H1 (cell line): Measurements from ENCODE around the gene SSNA1. TPM values are rescaled to one million over a fixed set of nuclear protein-coding genes. Genes with fewer than 3 reads are reported as not detected.
A peak's percentile ranks its signal among the peaks of the same experiment; 100 is the strongest.

Experiments
- CTCF ChIA-PET: fragments of 300-600 bp; sonication (Branson Sonifier 250); formaldehyde crosslinking; loops from one replicate; lab custom pipeline; 2021; ENCODE audit not compliant: partially characterized antibody; lab: Charles Lee
- POLR2A ChIA-PET: fragments of 300-600 bp; sonication (Branson Sonifier 250); formaldehyde crosslinking; loops from one replicate; lab custom pipeline; 2021; ENCODE audit warnings: inconsistent platforms; ENCODE audit not compliant: partially characterized antibody; lab: Charles Lee
- DNase-seq, 2 experiments: peaks; one replicate each; pipeline versions ENCODE4 v3.0.0 to v3.0.0-alpha.2; 2010 to 2022; ENCODE audit warnings: low spot score in 2 of 2, low read depth in 1 of 2, mixed read lengths in 1 of 2
- FAIRE-seq: peaks from 2 replicates; lab custom pipeline; 2011; peaks lifted over from hg19 to GRCh38; lab: Jason Lieb, UNC
- H2AFZ ChIP-seq: 2 replicates; pipeline ENCODE4 v1.8.1; 2012; ENCODE audit warnings: low read length, inconsistent platforms
- H2AK5ac ChIP-seq: 2 replicates; pipeline ENCODE4 v1.6.1; 2013; ENCODE audit warnings: low read depth, low read length
- H2BK120ac ChIP-seq: replicated peaks from 2 replicates; pipeline ENCODE3; 2013; ENCODE audit warnings: low read depth, low read length, inconsistent platforms
- H2BK12ac ChIP-seq: 2 replicates; pipeline ENCODE4 v1.6.1; 2013; ENCODE audit warnings: low read depth, low read length
- H2BK15ac ChIP-seq: 2 replicates; pipeline ENCODE4 v1.6.1; 2013; ENCODE audit warnings: low read length
- H2BK20ac ChIP-seq: 2 replicates; pipeline ENCODE4 v1.6.1; 2013; ENCODE audit warnings: low read length
- H2BK5ac ChIP-seq: 2 replicates; pipeline ENCODE4 v1.6.1; 2013; ENCODE audit warnings: low read depth, low read length
- H3K14ac ChIP-seq: 2 replicates; pipeline ENCODE4 v1.6.1; 2013; ENCODE audit warnings: inconsistent platforms; ENCODE audit not compliant: insufficient read length
- H3K18ac ChIP-seq: 2 replicates; pipeline ENCODE4 v1.6.1; 2013; ENCODE audit warnings: low read length; ENCODE audit errors: extremely low read depth
- H3K23ac ChIP-seq: 2 replicates; pipeline ENCODE4 v1.6.1; 2013; ENCODE audit warnings: inconsistent platforms; ENCODE audit not compliant: insufficient read length
- H3K23me2 ChIP-seq: 2 replicates; pipeline ENCODE4 v1.6.1; 2013; ENCODE audit warnings: low read depth, low read length
- H3K27ac ChIP-seq: 2 replicates; pipeline ENCODE4 v1.6.1; 2011; ENCODE audit warnings: low read depth, low read length, inconsistent platforms
- H3K27me3 ChIP-seq, 4 experiments: replicated peaks in 1 of 4; 1 replicate in 1 of 4; 2 replicates in 3 of 4; pipeline versions ENCODE4 v1.6.1 to v1.8.1; 2011 to 2013; ENCODE audit warnings: low read length in 3 of 4, mild to moderate bottlenecking in 3 of 4, inconsistent platforms in 2 of 4, mixed read lengths in 2 of 4, moderate library complexity in 1 of 4; ENCODE audit not compliant: control insufficient read depth in 3 of 4, insufficient read depth in 3 of 4; ENCODE audit errors: extremely low read depth in 1 of 4
- H3K36me3 ChIP-seq, 4 experiments: 2 replicates each; pipeline versions ENCODE4 v1.6.1 to v1.8.1; 2011 to 2013; ENCODE audit warnings: mild to moderate bottlenecking in 4 of 4, low read length in 3 of 4, moderate library complexity in 2 of 4, control low read depth in 1 of 4, inconsistent platforms in 1 of 4; ENCODE audit not compliant: insufficient read depth in 4 of 4, control insufficient read depth in 2 of 4
- H3K4ac ChIP-seq: replicated peaks from 2 replicates; pipeline ENCODE3; 2013; ENCODE audit warnings: low read length, low read depth, mixed read lengths, inconsistent platforms; ENCODE audit not compliant: insufficient read length
- H3K4me1 ChIP-seq, 4 experiments: replicated peaks in 1 of 4; 1 replicate in 1 of 4; 2 replicates in 3 of 4; pipeline versions ENCODE4 v1.6.1 to v1.8.1; 2011 to 2013; ENCODE audit warnings: low read length in 3 of 4, inconsistent platforms in 2 of 4, mixed read lengths in 1 of 4; ENCODE audit not compliant: insufficient read depth in 4 of 4, control insufficient read depth in 3 of 4
- H3K4me2 ChIP-seq, 2 experiments: 2 replicates each; pipeline versions ENCODE4 v1.6.1 to v1.8.1; 2011 to 2013; ENCODE audit warnings: low read depth in 2 of 2, low read length in 2 of 2, control low read depth in 1 of 2, inconsistent platforms in 1 of 2, mild to moderate bottlenecking in 1 of 2; ENCODE audit not compliant: insufficient read depth in 1 of 2
- H3K4me3 ChIP-seq, 4 experiments: fragments of 200-600, 300-600 bp in 1 of 4; sonication (generic), shearing (Covaris generic), sonication (Bioruptor Twin) in 1 of 4; 2 replicates each; pipeline versions ENCODE4 v1.5.1 to v1.8.1; 2011 to 2016; ENCODE audit warnings: low read length in 4 of 4, low read depth in 3 of 4, control low read depth in 2 of 4, inconsistent platforms in 2 of 4, mild to moderate bottlenecking in 2 of 4, mixed read lengths in 1 of 4, moderate library complexity in 1 of 4; ENCODE audit not compliant: insufficient read depth in 2 of 4; ENCODE audit errors: extremely low read depth in 1 of 4
- H3K56ac ChIP-seq: replicated peaks from 2 replicates; pipeline ENCODE3; 2013; ENCODE audit warnings: low read depth, mild to moderate bottlenecking, mixed read lengths, low read length, inconsistent platforms; ENCODE audit not compliant: insufficient read length
- H3K79me1 ChIP-seq: 2 replicates; pipeline ENCODE4 v1.6.1; 2013; ENCODE audit warnings: low read depth, low read length, control low read depth
- H3K79me2 ChIP-seq, 2 experiments: 2 replicates each; pipeline versions ENCODE4 v1.6.1 to v1.8.1; 2012 to 2013; ENCODE audit warnings: low read length in 2 of 2, mild to moderate bottlenecking in 2 of 2, inconsistent platforms in 1 of 2; ENCODE audit not compliant: insufficient read depth in 2 of 2, control insufficient read depth in 1 of 2
- H3K9ac ChIP-seq, 4 experiments: replicated peaks in 1 of 4; 1 replicate in 1 of 4; 2 replicates in 3 of 4; pipeline versions ENCODE4 v1.6.1 to v1.8.1; 2011 to 2013; ENCODE audit warnings: low read depth in 3 of 4, low read length in 3 of 4, control low read depth in 2 of 4, mild to moderate bottlenecking in 2 of 4, moderate library complexity in 2 of 4, inconsistent platforms in 1 of 4; ENCODE audit errors: extremely low read depth in 1 of 4
- H3K9me3 ChIP-seq, 2 experiments: 2 replicates each; pipeline versions ENCODE4 v1.6.1 to v1.8.1; 2012 to 2013; ENCODE audit warnings: mild to moderate bottlenecking in 2 of 2, moderate library complexity in 2 of 2, control low read depth in 1 of 2, inconsistent platforms in 1 of 2, low read depth in 1 of 2, low read length in 1 of 2, mixed read lengths in 1 of 2; ENCODE audit not compliant: insufficient read depth in 2 of 2
- H4K20me1 ChIP-seq, 2 experiments: replicated peaks in 1 of 2; 2 replicates each; pipeline versions ENCODE3 to v1.8.1; 2011 to 2013; ENCODE audit warnings: inconsistent platforms in 2 of 2, low read length in 2 of 2, mild to moderate bottlenecking in 1 of 2; ENCODE audit not compliant: insufficient read depth in 2 of 2, control insufficient read depth in 1 of 2
- H4K5ac ChIP-seq: 2 replicates; pipeline ENCODE4 v1.6.1; 2013; ENCODE audit warnings: low read length, low read depth, mixed read lengths, inconsistent platforms; ENCODE audit not compliant: insufficient read length
- H4K8ac ChIP-seq: 2 replicates; pipeline ENCODE4 v1.8.0; 2013; ENCODE audit warnings: mild to moderate bottlenecking, moderate library complexity, low read length, inconsistent platforms; ENCODE audit not compliant: insufficient read depth; ENCODE audit errors: extremely low read depth
- H4K91ac ChIP-seq: replicated peaks from 2 replicates; pipeline ENCODE3; 2013; ENCODE audit warnings: low read length, mixed read lengths, inconsistent platforms; ENCODE audit not compliant: insufficient read length
- CHD2 ChIP-seq: IDR thresholded peaks from 2 replicates; pipeline ENCODE4 v1.6.1; 2012; ENCODE audit warnings: low read length, improper control_type of control experiment
- GABPA ChIP-seq: IDR thresholded peaks from 2 replicates; pipeline ENCODE4 v1.6.1; 2011; ENCODE audit warnings: mild to moderate bottlenecking, low read length, moderate library complexity, borderline replicate concordance; ENCODE audit not compliant: insufficient read depth
- MAFK ChIP-seq: IDR thresholded peaks from 2 replicates; pipeline ENCODE4 v1.6.1; 2012; ENCODE audit warnings: low read depth, mild to moderate bottlenecking, improper control_type of control experiment, low read length
- PHF8 ChIP-seq: fragments of 200-600 bp; sonication (generic); conservative IDR thresholded peaks from 2 replicates; pipeline ENCODE4 v1.7.1; 2012; ENCODE audit warnings: low read depth, mild to moderate bottlenecking, inconsistent platforms, low read length, moderate library complexity
- RAD21 ChIP-seq, 2 experiments: IDR thresholded peaks in 1 of 2; conservative IDR thresholded peaks in 1 of 2; 2 replicates each; pipeline ENCODE4 v1.6.1; 2011; ENCODE audit warnings: low read depth in 2 of 2, low read length in 2 of 2, improper control_type of control experiment in 1 of 2, inconsistent platforms in 1 of 2, mild to moderate bottlenecking in 1 of 2, moderate library complexity in 1 of 2
- WGBS, 2 experiments: shearing (Covaris generic) in 1 of 2; methylation state at CpG; one replicate each; pipeline versions ENCODE4 v1.1.6 to v1.1.7; 2013 to 2015; ENCODE audit warnings: low lambda C conversion rate in 2 of 2, mixed read lengths in 2 of 2, inconsistent platforms in 1 of 2, low coverage in 1 of 2, missing lambda C conversion rate in 1 of 2; ENCODE audit not compliant: insufficient replicate concordance in 2 of 2, insufficient coverage in 1 of 2, insufficient read length in 1 of 2; ENCODE audit errors: extremely low coverage in 1 of 2, missing lambda C conversion rate in 1 of 2; 5-methylcytosine and 5-hydroxymethylcytosine counted together
- polyA plus RNA-seq, 7 experiments: library from polyadenylated mRNA; depleted of rRNA in 3 of 7; stranded (reverse) in 5 of 7; unstranded in 2 of 7; fragments of >200 nt in 5 of 7; fragments of 200-250 nt in 2 of 7; gene quantifications; 1 replicate in 5 of 7; 2 replicates in 1 of 7; 4 replicates in 1 of 7; pipeline versions ENCODE4 v1.2.1 to v1.2.3, GENCODE V29; 2011 to 2013; ENCODE audit warnings: missing spikeins in 2 of 7, mixed read lengths in 2 of 7
- total RNA-seq: library from RNA; stranded (reverse); fragmentation: NEBNext Ultra II Directional; extraction: Animal tissue kit (Norgen Biotek cat#: 25700); gene quantifications from 2 replicates; pipeline ENCODE4 v1.2.1, GENCODE V29; 2021
- TF ChIP-seq, protein P1 (sequence below), 3 experiments: IDR thresholded peaks; 1 replicate in 2 of 3; 2 replicates in 1 of 3; pipeline versions ENCODE4 v1.5.1 to v1.6.1; 2011; ENCODE audit warnings: low read length in 3 of 3, mild to moderate bottlenecking in 3 of 3, inconsistent platforms in 2 of 3, low read depth in 1 of 3, moderate library complexity in 1 of 3; ENCODE audit not compliant: insufficient read depth in 1 of 3; ENCODE audit errors: control extremely low read depth in 1 of 3

SSNA1 gene
- total and polyA plus RNA-seq, 2 of the 8 experiments (the other 6 are each of a cell fraction or from before 2014, with no cell fraction given) = 87.3 to 157 TPM

DNA sequence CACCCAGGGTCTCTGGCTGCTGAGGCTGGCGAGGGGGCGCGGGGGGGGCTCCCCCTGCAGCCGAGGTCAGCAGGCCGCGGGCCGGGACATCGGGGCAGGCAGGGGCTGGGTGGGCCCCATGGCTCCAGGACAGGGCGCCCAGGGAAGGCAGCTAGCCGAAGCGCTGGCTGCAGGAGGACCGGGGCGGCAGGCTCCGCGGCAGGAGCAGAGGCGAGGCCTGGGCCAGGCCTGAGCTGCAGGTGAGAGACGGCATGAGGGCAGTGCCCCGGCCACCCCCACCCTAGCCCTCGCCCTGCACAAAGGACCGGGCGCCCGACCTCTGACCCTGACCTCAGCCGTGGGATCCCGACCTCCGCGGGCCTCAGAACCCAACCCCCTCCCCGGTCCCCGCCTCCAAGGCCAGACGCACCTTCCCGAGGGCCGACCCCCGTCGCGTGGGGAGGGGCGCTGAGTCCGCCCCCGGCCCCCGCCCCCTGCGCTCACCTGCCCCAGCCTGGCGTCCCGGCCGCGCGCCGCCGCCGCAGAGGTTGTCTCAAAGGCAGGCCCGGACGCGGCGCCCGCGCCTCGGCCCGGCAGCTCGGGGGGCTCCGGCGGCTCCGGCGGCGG is 33.1 kb downstream of the SSNA1 start:
- Histone ChIP-seq H3K56ac (no peak overlapping the region), H3K79me1 (no peaks in the 10 kb centered on the region), H3K4me3 (peak overlapping the region; percentile 32 to 67 (median 48)), H3K4me1 (peaks cover 0 to 18% (median 12%) of the 10 kb centered on the region in 4 experiments; a peak in 5 of 7 replicates), H2BK12ac (no peak overlapping the region), H3K9me3 (no peaks in the 10 kb centered on the region), H2BK20ac (no peak overlapping the region), H4K20me1 (peaks cover 0 to 7% of the 10 kb centered on the region in 2 experiments), H3K18ac (peak overlapping the region; percentile 87), H2BK15ac (no peak overlapping the region), H3K27me3 (no peaks in the 10 kb centered on the region; a peak in 2 of 7 replicates), H3K79me2 (no peaks in the 10 kb centered on the region), H2BK5ac (no peak overlapping the region; the same call in 1 of the 2 replicates), H2AFZ (no peak overlapping the region), H3K4me2 (peak overlapping the region; percentile 77 to 82), H4K91ac (no peak overlapping the region), H2AK5ac (no peak overlapping the region), H3K14ac (no peak overlapping the region), H3K36me3 (peaks cover 0 to 2% (median 0%) of the 10 kb centered on the region in 4 experiments; a peak in 2 of 8 replicates), H2BK120ac (no peak overlapping the region), H3K23ac (no peak overlapping the region), H3K23me2 (peaks cover 18% of the 10 kb centered on the region; the same call in 1 of the 2 replicates), H4K5ac (no peak overlapping the region), H4K8ac (no peak overlapping the region; the same call in 1 of the 2 replicates), H3K4ac (no peak overlapping the region), H3K27ac (no peak overlapping the region), H3K9ac (no peak overlapping the region)
- TF ChIP-seq, protein P1, sequence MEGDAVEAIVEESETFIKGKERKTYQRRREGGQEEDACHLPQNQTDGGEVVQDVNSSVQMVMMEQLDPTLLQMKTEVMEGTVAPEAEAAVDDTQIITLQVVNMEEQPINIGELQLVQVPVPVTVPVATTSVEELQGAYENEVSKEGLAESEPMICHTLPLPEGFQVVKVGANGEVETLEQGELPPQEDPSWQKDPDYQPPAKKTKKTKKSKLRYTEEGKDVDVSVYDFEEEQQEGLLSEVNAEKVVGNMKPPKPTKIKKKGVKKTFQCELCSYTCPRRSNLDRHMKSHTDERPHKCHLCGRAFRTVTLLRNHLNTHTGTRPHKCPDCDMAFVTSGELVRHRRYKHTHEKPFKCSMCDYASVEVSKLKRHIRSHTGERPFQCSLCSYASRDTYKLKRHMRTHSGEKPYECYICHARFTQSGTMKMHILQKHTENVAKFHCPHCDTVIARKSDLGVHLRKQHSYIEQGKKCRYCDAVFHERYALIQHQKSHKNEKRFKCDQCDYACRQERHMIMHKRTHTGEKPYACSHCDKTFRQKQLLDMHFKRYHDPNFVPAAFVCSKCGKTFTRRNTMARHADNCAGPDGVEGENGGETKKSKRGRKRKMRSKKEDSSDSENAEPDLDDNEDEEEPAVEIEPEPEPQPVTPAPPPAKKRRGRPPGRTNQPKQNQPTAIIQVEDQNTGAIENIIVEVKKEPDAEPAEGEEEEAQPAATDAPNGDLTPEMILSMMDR (IDR thresholded peaks at IDR 0.05; ENCODE audit: control extremely low read depth in 1 of 3, insufficient read depth in 1 of 3, low read depth in 1 of 3, low read length in 3 of 3) = no peak
- TF ChIP-seq CHD2 = no peak
- TF ChIP-seq GABPA = peak; percentile 59
- no peak for TF ChIP-seq MAFK
- TF ChIP-seq RAD21 (IDR thresholded peaks at IDR 0.05 in 1 of 2, conservative IDR thresholded peaks at IDR 0.05 in 1 of 2; ENCODE audit: low read depth in 2 of 2, low read length in 2 of 2) = no peak
- TF ChIP-seq PHF8 = 0 out of 2 replicates have a peak, but pooled peaks have one; percentile 10
- POLR2A ChIA-PET = interaction anchor here (1.1 to 69.9 kb wide), 4 partner anchors 14 to 82 kb away, joined by 3 to 1462 read pairs (median 106); partner anchors contain the start of genes ANAPC2, NDOR1, NELFB and SSNA1
- CTCF ChIA-PET = interaction anchor here (0.6 to 20.2 kb wide), 8 partner anchors 11 to 196 kb away, joined by 3 to 204 read pairs (median 4); partner anchors contain the start of genes ANAPC2, SSNA1 and TUBB4B
- peak in 1 of 2 experiments; percentile 77 for DNase-seq
- no CpG with 5 or more reads among the region's 61 CpGs for WGBS, 2 experiments
- FAIRE-seq = no peak
